ENCODE measurements around the gene MMP17. TPM values are rescaled to one million over a fixed set of nuclear protein-coding genes. Genes with fewer than 3 reads are reported as not detected.

MMP17 gene
- polyA plus RNA-seq, 1 experiment = 13.7 TPM

DNA sequence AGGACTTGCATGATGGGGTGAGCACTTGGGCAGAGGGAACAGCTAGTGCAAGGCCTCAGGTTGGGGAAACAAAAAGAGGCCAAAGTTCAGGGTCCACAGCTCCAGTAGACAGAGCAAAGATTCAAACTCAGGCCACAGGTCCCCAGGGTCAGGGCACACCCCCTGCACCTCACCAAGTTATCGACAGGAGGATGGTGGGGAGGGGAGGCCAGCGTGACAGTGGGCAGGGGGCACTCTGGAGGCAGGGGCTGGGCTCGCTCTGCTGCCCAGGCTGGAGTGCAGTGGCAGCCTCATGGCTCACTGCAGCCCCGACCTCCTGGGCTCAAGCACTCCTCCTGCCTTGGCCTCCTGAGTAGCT lies 33.9 kb downstream of the MMP17 start:
- TF ChIP-seq, protein P1, sequence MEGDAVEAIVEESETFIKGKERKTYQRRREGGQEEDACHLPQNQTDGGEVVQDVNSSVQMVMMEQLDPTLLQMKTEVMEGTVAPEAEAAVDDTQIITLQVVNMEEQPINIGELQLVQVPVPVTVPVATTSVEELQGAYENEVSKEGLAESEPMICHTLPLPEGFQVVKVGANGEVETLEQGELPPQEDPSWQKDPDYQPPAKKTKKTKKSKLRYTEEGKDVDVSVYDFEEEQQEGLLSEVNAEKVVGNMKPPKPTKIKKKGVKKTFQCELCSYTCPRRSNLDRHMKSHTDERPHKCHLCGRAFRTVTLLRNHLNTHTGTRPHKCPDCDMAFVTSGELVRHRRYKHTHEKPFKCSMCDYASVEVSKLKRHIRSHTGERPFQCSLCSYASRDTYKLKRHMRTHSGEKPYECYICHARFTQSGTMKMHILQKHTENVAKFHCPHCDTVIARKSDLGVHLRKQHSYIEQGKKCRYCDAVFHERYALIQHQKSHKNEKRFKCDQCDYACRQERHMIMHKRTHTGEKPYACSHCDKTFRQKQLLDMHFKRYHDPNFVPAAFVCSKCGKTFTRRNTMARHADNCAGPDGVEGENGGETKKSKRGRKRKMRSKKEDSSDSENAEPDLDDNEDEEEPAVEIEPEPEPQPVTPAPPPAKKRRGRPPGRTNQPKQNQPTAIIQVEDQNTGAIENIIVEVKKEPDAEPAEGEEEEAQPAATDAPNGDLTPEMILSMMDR (IDR thresholded peaks at IDR 0.05; ENCODE audit: insufficient read depth, low read depth, low read length) = no peak
- DNase-seq (ENCODE audit: low read depth) = no peak
- H3K36me3 ChIP-seq (ENCODE audit: control insufficient read depth, insufficient read depth, low read length) = no peaks in the 10 kb centered on the region
- H3K4me3 ChIP-seq (ENCODE audit: low read depth, low read length) = no peak overlapping the region
- POLR2A ChIA-PET = no interaction called here
- CTCF ChIA-PET = no interaction called here
- no peaks in the 10 kb centered on the region for H3K27me3 ChIP-seq (ENCODE audit: control insufficient read depth, insufficient read depth, low read length)

DNA sequence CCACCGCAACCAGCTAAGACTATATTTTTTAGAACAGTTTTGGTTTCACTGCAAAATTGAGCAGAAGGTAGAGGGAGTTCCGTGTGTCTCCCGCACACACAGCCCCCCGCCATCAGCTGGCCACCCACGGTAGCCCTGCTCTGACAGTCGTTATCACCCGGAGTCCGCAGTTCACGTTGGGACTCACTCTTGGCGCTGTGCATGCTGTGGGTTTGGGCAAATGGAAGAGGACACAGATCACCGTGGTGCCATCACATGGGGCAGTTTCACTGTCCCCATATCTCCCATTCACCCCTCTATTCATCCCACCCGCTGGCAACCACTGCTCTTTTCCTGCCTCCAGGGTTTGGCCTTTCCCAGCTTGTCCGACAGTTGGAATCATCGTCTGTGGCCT lies 34.4 kb downstream of the MMP17 start:
- H3K4me3 ChIP-seq (ENCODE audit: low read depth, low read length) = no peak overlapping the region
- CTCF ChIA-PET = no interaction called here
- TF ChIP-seq, protein P1 (IDR thresholded peaks at IDR 0.05; ENCODE audit: insufficient read depth, low read depth, low read length) = no peak
- H3K36me3 ChIP-seq (ENCODE audit: control insufficient read depth, insufficient read depth, low read length) = no peaks in the 10 kb centered on the region
- POLR2A ChIA-PET = no interaction called here
- DNase-seq (ENCODE audit: low read depth) = no peak
- no peaks in the 10 kb centered on the region for H3K27me3 ChIP-seq (ENCODE audit: control insufficient read depth, insufficient read depth, low read length)

DNA sequence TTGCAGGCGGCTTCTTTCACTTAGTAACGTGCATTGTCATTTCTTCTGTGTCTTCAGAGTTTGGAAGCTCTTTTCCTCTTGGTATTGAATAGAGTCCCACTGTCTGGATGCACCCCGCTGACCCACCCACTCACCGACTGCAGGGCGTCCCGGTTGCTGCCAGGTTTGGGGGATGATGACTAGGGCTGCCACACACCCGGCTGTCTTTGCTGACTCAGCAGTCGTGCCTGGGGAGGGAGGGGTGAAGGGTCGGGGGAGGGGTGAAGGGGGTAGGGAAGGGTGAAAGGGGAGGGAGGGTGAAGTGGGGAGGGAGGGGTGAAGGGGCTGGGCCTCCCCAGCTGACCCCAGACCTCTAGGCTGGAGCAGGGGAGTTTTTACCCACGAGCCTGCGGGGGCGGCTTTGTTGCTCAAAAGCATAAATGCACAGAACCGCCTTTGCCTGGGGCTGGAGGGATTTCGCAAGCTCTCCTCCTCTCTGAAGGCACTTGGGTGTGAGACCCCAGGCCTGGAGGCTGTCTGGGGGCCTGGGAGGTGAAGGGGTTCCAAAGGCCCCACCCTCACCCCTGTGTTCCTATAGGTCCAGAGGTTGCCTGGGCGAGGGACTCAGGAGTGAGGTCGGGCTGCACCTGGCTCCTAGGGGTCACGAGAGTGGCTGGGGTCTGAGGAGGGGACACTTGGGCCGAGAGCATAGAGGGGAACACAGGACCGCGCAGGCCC lies 35.0 kb downstream of the MMP17 start:
- CTCF ChIA-PET = interaction anchor here (1.2 kb wide), 1 partner anchor 9 kb away, joined by 3 read pairs; no protein-coding TSS in a partner anchor
- DNase-seq (ENCODE audit: low read depth) = no peak

DNA sequence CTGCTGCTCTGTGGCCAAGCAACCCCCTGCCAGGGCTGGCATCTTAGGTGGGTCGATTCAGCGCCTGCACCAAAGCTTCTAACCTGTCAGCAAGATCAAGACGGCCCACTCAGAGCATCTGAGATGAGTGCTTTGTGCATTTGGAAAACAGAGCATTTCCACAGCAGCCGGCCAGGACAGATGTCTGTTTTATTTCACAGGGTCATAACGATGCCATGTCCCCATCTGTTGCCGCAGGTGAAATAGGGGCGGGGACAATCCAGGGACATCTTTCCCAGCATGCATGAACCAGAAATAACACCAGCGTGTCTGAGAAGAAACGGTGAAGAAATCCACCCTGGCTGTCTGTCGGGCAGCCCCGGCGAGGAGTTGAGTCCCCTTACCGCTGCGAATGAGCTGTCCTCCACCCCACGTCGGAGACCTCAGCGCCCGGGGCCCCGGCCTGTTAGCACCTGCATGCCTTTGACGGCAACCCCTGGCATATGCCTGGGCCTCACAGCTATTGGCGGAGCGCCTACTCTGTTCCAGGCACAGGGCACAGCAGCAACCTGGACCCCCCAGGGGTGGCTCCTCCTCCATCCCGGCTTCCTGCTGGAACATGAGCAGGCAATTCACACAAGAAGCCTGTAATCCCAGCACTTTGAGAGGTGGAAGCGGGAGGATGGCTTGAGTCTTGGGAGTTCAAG lies 35.7 kb downstream of the MMP17 start:
- DNase-seq (ENCODE audit: low read depth) = no peak
- ChIA-PET CTCF (interaction anchor here (0.6 to 1.2 kb wide), 2 partner anchors 10 to 19 kb away, joined by 3 to 5 read pairs; no protein-coding TSS in a partner anchor), POLR2A (no interaction called here)

More for the DNA sequence above, 35.0 kb downstream of the MMP17 start:
- Histone ChIP-seq H3K4me3 (ENCODE audit: low read depth, low read length) (no peak overlapping the region), H3K36me3 (ENCODE audit: control insufficient read depth, insufficient read depth, low read length) (no peaks in the 10 kb centered on the region), H3K27me3 (ENCODE audit: control insufficient read depth, insufficient read depth, low read length) (no peaks in the 10 kb centered on the region)
- POLR2A ChIA-PET = no interaction called here
- TF ChIP-seq, protein P1 (IDR thresholded peaks at IDR 0.05; ENCODE audit: insufficient read depth, low read depth, low read length) = no peak

DNA sequence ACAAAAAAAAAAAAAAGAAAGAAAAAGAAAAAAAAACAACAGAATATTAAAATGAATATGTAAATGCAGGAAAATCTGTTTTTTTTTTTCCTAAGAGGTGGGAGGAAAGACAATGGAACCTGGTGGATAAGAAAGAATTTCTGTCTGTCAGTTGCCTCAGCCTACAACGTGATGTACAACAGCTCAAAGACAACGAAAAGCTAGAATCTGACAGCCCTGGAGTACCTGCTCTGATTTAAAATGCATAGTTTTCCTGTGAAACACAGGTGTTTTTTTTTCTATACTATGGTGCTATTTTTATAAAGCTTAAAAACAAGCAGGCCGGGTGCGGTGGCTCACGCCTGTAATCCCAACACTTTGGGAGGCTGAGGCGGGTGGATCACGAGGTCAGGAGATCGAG lies 36.3 kb downstream of the MMP17 start:
- no peak for DNase-seq (ENCODE audit: low read depth)
- TF ChIP-seq, protein P1 (IDR thresholded peaks at IDR 0.05; ENCODE audit: insufficient read depth, low read depth, low read length) = no peak
- no peaks in the 10 kb centered on the region for H3K36me3 ChIP-seq (ENCODE audit: control insufficient read depth, insufficient read depth, low read length)
- H3K27me3 ChIP-seq (ENCODE audit: control insufficient read depth, insufficient read depth, low read length) = no peaks in the 10 kb centered on the region
- H3K4me3 ChIP-seq (ENCODE audit: low read depth, low read length) = no peak overlapping the region
- ChIA-PET CTCF (interaction anchor here (0.6 to 1.2 kb wide), 3 partner anchors 10 to 947 kb away, joined by 3 to 5 read pairs (median 3); no protein-coding TSS in a partner anchor), POLR2A (no interaction called here)

More for the DNA sequence above, 35.7 kb downstream of the MMP17 start:
- no peaks in the 10 kb centered on the region for H3K27me3 ChIP-seq (ENCODE audit: control insufficient read depth, insufficient read depth, low read length)
- TF ChIP-seq, protein P1 (IDR thresholded peaks at IDR 0.05; ENCODE audit: insufficient read depth, low read depth, low read length) = no peak
- no peaks in the 10 kb centered on the region for H3K36me3 ChIP-seq (ENCODE audit: control insufficient read depth, insufficient read depth, low read length)
- no peak overlapping the region for H3K4me3 ChIP-seq (ENCODE audit: low read depth, low read length)
